ENCODE data around the gene MSS51.

GRCh38 chr10:73413528-73414229, 19.7 kb downstream of the MSS51 start, which contains the start of gene ANXA7:
- TF ChIP-seq CTCF (IDR thresholded peaks at IDR 0.05) (no peak), TCF7L2 (IDR thresholded peaks at IDR 0.05; ENCODE audit: low read depth, low read length) (no peak), SIN3A (IDR thresholded peaks at IDR 0.05; ENCODE audit: borderline replicate concordance, insufficient read depth, low read depth, low read length) (0 out of 2 replicates have a peak, but pooled peaks have one; percentile 49), POLR2AphosphoS5 (IDR thresholded peaks at IDR 0.05; ENCODE audit: low read depth, low read length) (peak; percentile 78), REST (IDR thresholded peaks at IDR 0.05; ENCODE audit: insufficient read depth in 1 of 2, low read depth in 2 of 2, low read length in 1 of 2) (no peak)
